Brain microvascular endothelial cell (primary cell): ENCODE results near the gene TMEM125.

Source experiments
- DNase-seq: peaks from one replicate; pipeline ENCODE4 v3.0.0-alpha.2; 2020
- H3K27ac ChIP-seq: fragments of 250-450 bp; sonication (Bioruptor Pico); 2 replicates; pipeline ENCODE4 v1.5.1; 2020; ENCODE audit warnings: mild to moderate bottlenecking, moderate library complexity
- H3K27me3 ChIP-seq: fragments of 250-450 bp; sonication (Bioruptor Pico); replicated peaks from 2 replicates; pipeline ENCODE4 v1.5.1; 2020; ENCODE audit warnings: mild to moderate bottlenecking
- H3K36me3 ChIP-seq: fragments of 250-450 bp; sonication (Bioruptor Pico); replicated peaks from 2 replicates; pipeline ENCODE4 v1.5.1; 2020; ENCODE audit warnings: mild to moderate bottlenecking
- H3K4me3 ChIP-seq: 2 replicates; pipeline ENCODE4 v1.5.1; 2011; ENCODE audit warnings: low read depth, mild to moderate bottlenecking, control low read depth, low read length, moderate library complexity
- in situ Hi-C: cut with HindIII; loops from 2 replicates; pipeline ENCODE4 v1.10.0; 2017; ENCODE audit warnings: low sequenced_read_pairs, low pct_ligation_motif_present
- TF ChIP-seq, protein P1 (sequence below): IDR thresholded peaks from 2 replicates; pipeline ENCODE4 v1.5.1; 2011; ENCODE audit warnings: low read depth, mild to moderate bottlenecking, moderate library complexity, low read length, control low read depth, inconsistent platforms; ENCODE audit errors: missing control alignments

TMEM125 gene

GRCh38 chr1:43276673-43277072 is 6.9 kb downstream of the TMEM125 start:
- no peak for DNase-seq
- Histone ChIP-seq H3K4me3 (no peak overlapping the region), H3K27me3 (no peaks in the 10 kb centered on the region), H3K27ac (no peak overlapping the region), H3K36me3 (no peaks in the 10 kb centered on the region)
- TF ChIP-seq, protein P1, sequence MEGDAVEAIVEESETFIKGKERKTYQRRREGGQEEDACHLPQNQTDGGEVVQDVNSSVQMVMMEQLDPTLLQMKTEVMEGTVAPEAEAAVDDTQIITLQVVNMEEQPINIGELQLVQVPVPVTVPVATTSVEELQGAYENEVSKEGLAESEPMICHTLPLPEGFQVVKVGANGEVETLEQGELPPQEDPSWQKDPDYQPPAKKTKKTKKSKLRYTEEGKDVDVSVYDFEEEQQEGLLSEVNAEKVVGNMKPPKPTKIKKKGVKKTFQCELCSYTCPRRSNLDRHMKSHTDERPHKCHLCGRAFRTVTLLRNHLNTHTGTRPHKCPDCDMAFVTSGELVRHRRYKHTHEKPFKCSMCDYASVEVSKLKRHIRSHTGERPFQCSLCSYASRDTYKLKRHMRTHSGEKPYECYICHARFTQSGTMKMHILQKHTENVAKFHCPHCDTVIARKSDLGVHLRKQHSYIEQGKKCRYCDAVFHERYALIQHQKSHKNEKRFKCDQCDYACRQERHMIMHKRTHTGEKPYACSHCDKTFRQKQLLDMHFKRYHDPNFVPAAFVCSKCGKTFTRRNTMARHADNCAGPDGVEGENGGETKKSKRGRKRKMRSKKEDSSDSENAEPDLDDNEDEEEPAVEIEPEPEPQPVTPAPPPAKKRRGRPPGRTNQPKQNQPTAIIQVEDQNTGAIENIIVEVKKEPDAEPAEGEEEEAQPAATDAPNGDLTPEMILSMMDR, result no peak
- in situ Hi-C loops, result no loop called here

- no peak for DNase-seq
- in situ Hi-C loops, result no loop called here
- Histone ChIP-seq H3K4me3 (no peak overlapping the region), H3K36me3 (no peaks in the 10 kb centered on the region), H3K27me3 (no peaks in the 10 kb centered on the region), H3K27ac (no peak overlapping the region)
- TF ChIP-seq, protein P1, result no peak
Observed at GRCh38 chr1:43277116-43277876, 7.5 kb downstream of the TMEM125 start.

DNA sequence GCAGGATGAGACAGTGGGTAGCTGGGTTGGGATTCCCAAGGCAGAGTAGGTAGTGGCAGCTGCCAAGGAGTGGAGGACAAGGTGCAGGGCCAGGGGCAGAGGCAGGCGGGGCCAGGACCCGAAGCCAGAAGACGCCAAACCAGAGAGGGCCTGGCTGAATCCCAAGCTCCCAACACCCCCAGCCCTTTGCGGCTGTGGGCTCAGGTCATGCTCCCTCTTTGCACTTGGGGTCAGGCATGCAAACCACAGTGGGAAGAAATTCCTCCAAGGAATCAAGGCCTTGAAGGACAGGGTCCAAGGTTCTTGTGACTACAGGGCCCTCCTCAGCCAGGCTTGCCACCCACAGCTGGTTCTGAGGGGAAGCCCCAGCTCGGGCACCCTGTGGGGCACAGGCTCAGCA is 9.4 kb downstream of the TMEM125 start:
- in situ Hi-C loops, result no loop called here
- TF ChIP-seq, protein P1, result no peak
- no peaks in the 10 kb centered on the region for H3K36me3 ChIP-seq
- H3K4me3 ChIP-seq, result no peak overlapping the region
- no peak overlapping the region for H3K27ac ChIP-seq
- DNase-seq, result no peak
- no peaks in the 10 kb centered on the region for H3K27me3 ChIP-seq

DNA sequence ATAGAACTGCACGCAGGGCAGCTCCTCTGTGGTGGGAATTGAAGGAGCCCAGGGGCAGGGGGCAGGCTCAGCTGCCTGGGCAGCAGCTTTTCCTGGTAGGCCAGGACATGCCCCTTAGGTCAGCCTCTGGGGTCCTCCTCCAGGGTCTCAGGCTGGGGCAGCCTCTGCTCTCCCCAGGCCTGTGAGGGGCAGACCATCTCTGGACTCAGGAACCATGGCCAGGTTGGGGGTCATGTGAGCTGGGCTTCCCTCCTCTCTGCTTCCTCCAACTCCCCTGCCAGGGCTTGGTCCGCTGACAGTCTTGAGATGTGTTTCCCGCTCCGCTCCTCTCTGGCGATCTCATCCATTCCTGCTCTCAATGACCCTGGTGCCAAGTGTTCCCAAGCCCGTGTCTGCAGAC is 9.9 kb downstream of the TMEM125 start:
- no peak for DNase-seq
- in situ Hi-C loops, result no loop called here
- Histone ChIP-seq H3K4me3 (no peak overlapping the region), H3K27me3 (no peaks in the 10 kb centered on the region), H3K36me3 (no peaks in the 10 kb centered on the region), H3K27ac (no peak overlapping the region)
- TF ChIP-seq, protein P1, result no peak

DNA sequence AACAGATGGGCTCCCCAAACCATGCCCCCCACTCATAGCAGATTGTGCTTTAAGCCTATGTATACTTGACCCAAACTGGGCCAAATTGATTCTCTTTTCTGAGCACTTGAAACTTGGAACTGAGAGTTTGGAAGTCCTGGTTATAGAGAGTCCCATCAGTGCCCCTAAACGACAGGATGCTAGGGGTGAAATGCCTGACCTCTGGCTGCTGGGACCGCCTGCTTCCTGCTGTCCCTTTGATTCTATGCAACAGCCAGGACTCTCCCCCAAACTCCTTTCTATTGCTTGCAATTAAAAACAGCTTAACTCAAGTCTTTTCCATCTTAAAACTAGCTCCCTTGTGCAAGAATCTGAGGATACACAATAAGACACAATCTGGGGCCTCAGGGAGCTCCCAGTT is 10.9 kb downstream of the TMEM125 start:
- Histone ChIP-seq H3K27ac (no peak overlapping the region), H3K4me3 (no peak overlapping the region), H3K36me3 (no peaks in the 10 kb centered on the region), H3K27me3 (no peaks in the 10 kb centered on the region)
- DNase-seq, result no peak
- in situ Hi-C loops, result no loop called here
- TF ChIP-seq, protein P1, result no peak
